WTC11 (cell line): ENCODE data around the gene ROR2. TPM values are rescaled to one million over a fixed set of nuclear protein-coding genes. Genes with fewer than 3 reads are reported as not detected.

ENCODE experiments used
- ATAC-seq: fragments of 200-7000 bp; cut with Tn5 transposase; 2 replicates; pipeline ENCODE4 v1.10.0; 2021; ENCODE audit warnings: mild to moderate bottlenecking, moderate library complexity
- CTCF ChIA-PET: fragments of 300-600 bp; sonication (Branson Sonifier 250); formaldehyde crosslinking; loops from one replicate; lab custom pipeline; 2021; ENCODE audit warnings: antibody characterized with exemption; lab: Charles Lee
- POLR2A ChIA-PET: fragments of 350-600 bp; sonication (Branson Sonifier 250); formaldehyde crosslinking; loops from one replicate; lab custom pipeline; 2021; ENCODE audit warnings: antibody characterized with exemption; lab: Charles Lee
- DNase-seq: peaks from one replicate; pipeline ENCODE4 v3.0.0; 2021; ENCODE audit warnings: low spot score
- H3K27ac Mint-ChIP-seq: 2 replicates; pipeline ENCODE4 v1.8.0; 2021; ENCODE audit warnings: mixed read lengths
- H3K27me3 Mint-ChIP-seq: 2 replicates; pipeline ENCODE4 v1.8.0; 2021; ENCODE audit warnings: low read depth, mild to moderate bottlenecking, moderate library complexity, mixed read lengths
- H3K36me3 Mint-ChIP-seq: 2 replicates; pipeline ENCODE4 v1.8.0; 2021; ENCODE audit warnings: mixed read lengths
- H3K4me1 Mint-ChIP-seq: 2 replicates; pipeline ENCODE4 v1.8.0; 2022; ENCODE audit warnings: mixed read lengths
- H3K4me3 Mint-ChIP-seq: 2 replicates; pipeline ENCODE4 v1.8.0; 2021; ENCODE audit warnings: mild to moderate bottlenecking, moderate library complexity, mixed read lengths
- H3K9me3 Mint-ChIP-seq: 2 replicates; pipeline ENCODE4 v1.8.0; 2021; ENCODE audit warnings: mixed read lengths
- ATF2 ChIP-seq: sonication (generic); formaldehyde crosslinking; IDR thresholded peaks from 2 replicates; pipeline ENCODE4 v1.8.1; 2022; ENCODE audit warnings: low read depth, missing genetic modification reagents, borderline replicate concordance
- ATF3 ChIP-seq: sonication (generic); formaldehyde crosslinking; conservative IDR thresholded peaks from 2 replicates; pipeline ENCODE4 v1.8.1; 2022; ENCODE audit warnings: mild to moderate bottlenecking, missing genetic modification reagents
- E2F1 ChIP-seq: sonication (generic); formaldehyde crosslinking; IDR thresholded peaks from 2 replicates; pipeline ENCODE4 v1.8.0; 2022; ENCODE audit warnings: mild to moderate bottlenecking, missing genetic modification reagents
- ELF4 ChIP-seq: sonication (generic); formaldehyde crosslinking; IDR thresholded peaks from 2 replicates; pipeline ENCODE4 v1.8.1; 2022; ENCODE audit warnings: low read depth, mild to moderate bottlenecking, moderate library complexity, missing genetic modification reagents
- FOXJ3 ChIP-seq: sonication (generic); formaldehyde crosslinking; IDR thresholded peaks from 2 replicates; pipeline ENCODE4 v1.9.0; 2021; ENCODE audit warnings: missing genetic modification reagents, mild to moderate bottlenecking, borderline replicate concordance
- FOXP1 ChIP-seq: sonication (generic); formaldehyde crosslinking; IDR thresholded peaks from 2 replicates; pipeline ENCODE4 v1.8.0; 2022; ENCODE audit warnings: missing genetic modification reagents, mild to moderate bottlenecking, moderate library complexity, borderline replicate concordance
- GABPB1 ChIP-seq: sonication (generic); formaldehyde crosslinking; IDR thresholded peaks from 2 replicates; pipeline ENCODE4 v1.8.1; 2023; ENCODE audit warnings: mild to moderate bottlenecking, missing genetic modification reagents
- IRF2 ChIP-seq: sonication (generic); formaldehyde crosslinking; IDR thresholded peaks from 2 replicates; pipeline ENCODE4 v1.8.0; 2022; ENCODE audit warnings: low read depth, missing genetic modification reagents, borderline replicate concordance
- KAT7 ChIP-seq: sonication (generic); formaldehyde crosslinking; IDR thresholded peaks from 2 replicates; pipeline ENCODE4 v1.8.1; 2023; ENCODE audit warnings: missing genetic modification reagents, mild to moderate bottlenecking, borderline replicate concordance
- MXD4 ChIP-seq: fragments of 250-450 bp; sonication (Bioruptor Pico); IDR thresholded peaks from 2 replicates; pipeline ENCODE4 v1.8.0; 2021; ENCODE audit warnings: mild to moderate bottlenecking, moderate library complexity, borderline replicate concordance
- NFYB ChIP-seq: sonication (generic); formaldehyde crosslinking; conservative IDR thresholded peaks from 2 replicates; pipeline ENCODE4 v1.8.0; 2022; ENCODE audit warnings: low read depth, missing genetic modification reagents
- SOX15 ChIP-seq: fragments of 250-450 bp; sonication (Bioruptor Pico); IDR thresholded peaks from 2 replicates; pipeline ENCODE4 v1.9.0; 2021; ENCODE audit warnings: mild to moderate bottlenecking
- TEAD4 ChIP-seq: sonication (generic); formaldehyde crosslinking; IDR thresholded peaks from 2 replicates; pipeline ENCODE4 v1.8.0; 2022; ENCODE audit warnings: mild to moderate bottlenecking, missing genetic modification reagents
- ZBTB21 ChIP-seq: sonication (generic); formaldehyde crosslinking; IDR thresholded peaks from 2 replicates; pipeline ENCODE4 v1.8.1; 2023; ENCODE audit warnings: mild to moderate bottlenecking, missing genetic modification reagents, borderline replicate concordance
- ZNF121 ChIP-seq: sonication (generic); formaldehyde crosslinking; IDR thresholded peaks from 2 replicates; pipeline ENCODE4 v1.8.0; 2023; ENCODE audit warnings: missing genetic modification reagents
- ZNF263 ChIP-seq: sonication (generic); formaldehyde crosslinking; IDR thresholded peaks from 2 replicates; pipeline ENCODE4 v1.8.1; 2022; ENCODE audit warnings: low read depth, mild to moderate bottlenecking, moderate library complexity, missing genetic modification reagents
- ZNF416 ChIP-seq: fragments of 250-450 bp; sonication (Bioruptor Pico); IDR thresholded peaks from 2 replicates; pipeline ENCODE4 v1.9.0; 2021; ENCODE audit warnings: mild to moderate bottlenecking, inconsistent platforms
- total RNA-seq: library from RNA; stranded (reverse); gene quantifications from 3 replicates; pipeline ENCODE4 v1.2.3, GENCODE V29; 2021
- TF ChIP-seq, protein P1 (sequence below): sonication (generic); formaldehyde crosslinking; IDR thresholded peaks from 2 replicates; pipeline ENCODE4 v1.8.0; 2022; ENCODE audit warnings: mild to moderate bottlenecking, missing genetic modification reagents
- TF ChIP-seq, protein P2 (sequence below): fragments of 250-450 bp; sonication (Bioruptor Pico); IDR thresholded peaks from 2 replicates; pipeline ENCODE4 v1.8.0; 2021; ENCODE audit warnings: mild to moderate bottlenecking
- TF ChIP-seq, protein P3 (sequence below): sonication (generic); formaldehyde crosslinking; IDR thresholded peaks from 2 replicates; pipeline ENCODE4 v1.8.1; 2023; ENCODE audit warnings: mild to moderate bottlenecking, missing genetic modification reagents, moderate library complexity

ROR2 gene
- total RNA-seq, 1 experiment from 2014 or later, result 19.8 TPM

DNA sequence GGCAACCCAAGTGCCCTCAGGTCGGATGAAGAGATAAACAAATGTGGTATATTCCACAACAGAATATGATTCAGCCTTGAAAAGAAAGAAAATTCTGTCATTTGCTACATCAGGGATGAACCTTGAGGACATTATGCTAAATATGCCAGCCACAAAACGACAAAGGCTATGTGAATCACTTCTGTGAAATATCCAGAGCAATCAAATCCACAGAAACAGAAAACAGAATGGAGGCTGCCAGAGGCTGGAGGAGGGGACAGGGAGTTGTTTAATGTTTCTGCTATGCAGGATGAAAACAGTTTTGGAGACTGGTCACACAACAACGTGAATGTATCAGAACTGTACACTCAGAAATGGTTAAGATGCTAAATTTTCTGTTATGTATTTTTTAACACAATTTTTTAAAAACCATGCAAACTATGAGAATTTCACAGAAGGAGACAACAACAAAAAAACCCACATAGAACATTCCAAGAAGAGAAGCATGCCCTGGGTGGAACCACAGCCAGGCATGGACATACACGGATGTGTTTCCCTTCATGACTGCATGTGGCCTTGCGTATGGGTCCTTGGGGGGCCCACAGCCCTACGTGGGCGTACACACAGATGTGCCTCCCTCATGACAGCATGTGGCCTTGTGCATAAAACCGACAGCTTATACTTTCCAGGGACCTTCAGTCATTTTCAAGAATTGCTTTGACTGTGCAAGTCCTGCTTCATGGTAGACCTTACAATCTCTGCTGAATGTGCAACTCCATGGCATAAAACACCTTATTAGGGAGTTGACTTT, 146.7 kb downstream of the ROR2 start:
- Mint-ChIP-seq H3K4me1 (peaks cover 4% of the 10 kb centered on the region; the same call in 1 of the 2 replicates), H3K9me3 (no peaks in the 10 kb centered on the region), H3K27me3 (no peaks in the 10 kb centered on the region)
- TF ChIP-seq ZBTB21 (CRISPR knock-in tag) (no peak), MXD4 (no peak), ZNF121 (CRISPR knock-in tag) (no peak), FOXP1 (no peak), ATF2 (CRISPR knock-in tag) (no peak), E2F1 (CRISPR knock-in tag) (no peak), FOXJ3 (CRISPR knock-in tag) (no peak), ZNF416 (CRISPR knock-in tag) (no peak), ATF3 (CRISPR knock-in tag) (no peak), IRF2 (CRISPR knock-in tag) (no peak), ELF4 (CRISPR knock-in tag) (no peak), KAT7 (CRISPR knock-in tag) (no peak), ZNF263 (CRISPR knock-in tag) (no peak), SOX15 (CRISPR knock-in tag) (no peak), NFYB (CRISPR knock-in tag) (no peak)
- TF ChIP-seq, protein P1, sequence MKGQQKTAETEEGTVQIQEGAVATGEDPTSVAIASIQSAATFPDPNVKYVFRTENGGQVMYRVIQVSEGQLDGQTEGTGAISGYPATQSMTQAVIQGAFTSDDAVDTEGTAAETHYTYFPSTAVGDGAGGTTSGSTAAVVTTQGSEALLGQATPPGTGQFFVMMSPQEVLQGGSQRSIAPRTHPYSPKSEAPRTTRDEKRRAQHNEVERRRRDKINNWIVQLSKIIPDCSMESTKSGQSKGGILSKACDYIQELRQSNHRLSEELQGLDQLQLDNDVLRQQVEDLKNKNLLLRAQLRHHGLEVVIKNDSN (CRISPR knock-in tag), result no peak
- TF ChIP-seq, protein P2, sequence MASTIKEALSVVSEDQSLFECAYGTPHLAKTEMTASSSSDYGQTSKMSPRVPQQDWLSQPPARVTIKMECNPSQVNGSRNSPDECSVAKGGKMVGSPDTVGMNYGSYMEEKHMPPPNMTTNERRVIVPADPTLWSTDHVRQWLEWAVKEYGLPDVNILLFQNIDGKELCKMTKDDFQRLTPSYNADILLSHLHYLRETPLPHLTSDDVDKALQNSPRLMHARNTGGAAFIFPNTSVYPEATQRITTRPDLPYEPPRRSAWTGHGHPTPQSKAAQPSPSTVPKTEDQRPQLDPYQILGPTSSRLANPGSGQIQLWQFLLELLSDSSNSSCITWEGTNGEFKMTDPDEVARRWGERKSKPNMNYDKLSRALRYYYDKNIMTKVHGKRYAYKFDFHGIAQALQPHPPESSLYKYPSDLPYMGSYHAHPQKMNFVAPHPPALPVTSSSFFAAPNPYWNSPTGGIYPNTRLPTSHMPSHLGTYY (CRISPR knock-in tag), result no peak
- TF ChIP-seq, all 79 proteins: peak for 0
- ChIA-PET CTCF (no interaction called here), POLR2A (no interaction called here)
- no peak for ATAC-seq
- Mint-ChIP-seq H3K4me3 (no peak overlapping the region), H3K27ac (peak overlapping the region; percentile 25; the same call in 1 of the 2 replicates), H3K36me3 (no peaks in the 10 kb centered on the region)
- DNase-seq, result no peak

GRCh38 chr9:91802391-91802790, 147.6 kb downstream of the ROR2 start:
- POLR2A ChIA-PET, result no interaction called here
- DNase-seq (no peak), ATAC-seq (no peak)
- Mint-ChIP-seq H3K27me3 (no peaks in the 10 kb centered on the region), H3K4me3 (no peak overlapping the region), H3K27ac (peak overlapping the region; percentile 12; the same call in 1 of the 2 replicates), H3K9me3 (no peaks in the 10 kb centered on the region), H3K36me3 (no peaks in the 10 kb centered on the region), H3K4me1 (peaks cover 4% of the 10 kb centered on the region; the same call in 1 of the 2 replicates)
- CTCF ChIA-PET, result no interaction called here
- TF ChIP-seq, protein P1 (CRISPR knock-in tag), result no peak
- TF ChIP-seq GABPB1, result no peak
- TF ChIP-seq TEAD4 (CRISPR knock-in tag), result no peak
- TF ChIP-seq, protein P3, sequence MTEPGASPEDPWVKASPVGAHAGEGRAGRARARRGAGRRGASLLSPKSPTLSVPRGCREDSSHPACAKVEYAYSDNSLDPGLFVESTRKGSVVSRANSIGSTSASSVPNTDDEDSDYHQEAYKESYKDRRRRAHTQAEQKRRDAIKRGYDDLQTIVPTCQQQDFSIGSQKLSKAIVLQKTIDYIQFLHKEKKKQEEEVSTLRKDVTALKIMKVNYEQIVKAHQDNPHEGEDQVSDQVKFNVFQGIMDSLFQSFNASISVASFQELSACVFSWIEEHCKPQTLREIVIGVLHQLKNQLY, result no peak
